Testis (tissue), 3 donors: ENCODE measurements around the gene FSIP1. TPM values are rescaled to one million over a fixed set of nuclear protein-coding genes. Genes with fewer than 3 reads are reported as not detected.

Experiments
- DNase-seq: peaks from one replicate; pipeline ENCODE4 v3.0.0-alpha.2; 2019
- H3K27ac ChIP-seq, 2 donors: fragments of 200-600 bp; sonication (generic); one replicate each; pipeline ENCODE4 v1.5.1; 2019
- H3K27me3 ChIP-seq: fragments of 200-600 bp; sonication (generic); one replicate; pipeline ENCODE4 v1.5.1; 2019
- H3K36me3 ChIP-seq: fragments of 200-600 bp; sonication (generic); one replicate; pipeline ENCODE4 v1.5.1; 2017; ENCODE audit warnings: low read depth; ENCODE audit errors: missing control alignments
- H3K4me1 ChIP-seq: fragments of 200-600 bp; sonication (generic); one replicate; pipeline ENCODE4 v1.5.1; 2019
- H3K4me3 ChIP-seq, 2 donors: fragments of 200-600 bp; sonication (generic); one replicate each; pipeline ENCODE4 v1.5.1; 2017 to 2019
- H3K9me3 ChIP-seq: fragments of 200-600 bp; sonication (generic); one replicate; pipeline ENCODE4 v1.5.1; 2017
- POLR2A ChIP-seq: fragments of 450-650 bp; IDR thresholded peaks from one replicate; pipeline ENCODE4 v1.6.1; 2017; ENCODE audit warnings: antibody characterized with exemption, mild to moderate bottlenecking, moderate library complexity
- whole genome bisulfite sequencing, 2 donors: methylation state at CpG; one replicate each; pipeline ENCODE4 v1.1.5; 2018; 5-methylcytosine and 5-hydroxymethylcytosine counted together
- intact Hi-C: fragments of 100-400 bp; cut with DNase I; formaldehyde crosslinking; loops from one replicate; pipeline ENCODE4 v1.15.1; 2023; ENCODE audit warnings: low total_unique reads
- polyA plus RNA-seq: library from polyadenylated mRNA; stranded (reverse); fragments of 350-450 nt; fragmentation: Illumina TruSeq; extraction: RNeasy Lipid Tissue Mini Kit (QIAGEN cat#74804); gene quantifications from one replicate; pipeline ENCODE4 v1.2.3, GENCODE V29; 2014; ENCODE audit warnings: low read depth, low replicate concordance; ENCODE audit not compliant: insufficient read depth
- total RNA-seq, 2 donors: library from RNA; depleted of rRNA; stranded (reverse); fragments of >200 nt; gene quantifications; one replicate each; pipeline ENCODE4 v1.2.3, GENCODE V29; 2016
- TF ChIP-seq, protein P1 (sequence below), 3 experiments: fragments of 450-650 bp in 2 of 3; fragments of 200-600 bp in 1 of 3; sonication (generic) in 1 of 3; IDR thresholded peaks; one replicate each; pipeline ENCODE4 v1.5.1; 2016 to 2019; ENCODE audit warnings: antibody characterized with exemption in 3 of 3, mild to moderate bottlenecking in 2 of 3, moderate library complexity in 1 of 3

Gene FSIP1
- total and polyA plus RNA-seq, 3 donors from 2014 or later = 5.8 to 11.2 (median 8.2) TPM

DNA sequence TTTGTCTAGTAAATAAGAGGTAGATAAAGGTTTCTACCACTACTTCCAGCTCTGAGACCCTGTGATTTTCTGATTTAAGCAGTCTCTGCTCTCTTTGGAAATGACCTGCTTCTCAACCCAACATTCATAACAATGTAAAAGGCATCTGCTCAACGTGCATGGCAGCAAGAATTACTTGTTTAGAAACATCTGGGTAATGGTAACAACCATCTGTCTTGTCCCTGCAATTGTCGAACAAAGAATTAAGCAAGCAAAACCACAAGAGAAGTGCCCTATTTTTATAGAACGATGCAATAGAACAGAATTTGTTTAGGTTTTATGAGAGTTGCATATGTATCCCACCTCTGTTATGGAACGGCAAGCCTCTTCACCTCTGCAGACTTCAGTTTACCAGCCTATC lies 7.1 kb upstream of the FSIP1 start:
- H3K4me1 ChIP-seq = no peaks in the 10 kb centered on the region
- H3K27ac ChIP-seq = no peak overlapping the region
- 73 to 76% methylated on average over 4 of the region's 4 CpGs for WGBS, 2 donors
- no peak overlapping the region for H3K4me3 ChIP-seq
- H3K27me3 ChIP-seq = no peaks in the 10 kb centered on the region
- TF ChIP-seq POLR2A = no peak
- TF ChIP-seq, protein P1, sequence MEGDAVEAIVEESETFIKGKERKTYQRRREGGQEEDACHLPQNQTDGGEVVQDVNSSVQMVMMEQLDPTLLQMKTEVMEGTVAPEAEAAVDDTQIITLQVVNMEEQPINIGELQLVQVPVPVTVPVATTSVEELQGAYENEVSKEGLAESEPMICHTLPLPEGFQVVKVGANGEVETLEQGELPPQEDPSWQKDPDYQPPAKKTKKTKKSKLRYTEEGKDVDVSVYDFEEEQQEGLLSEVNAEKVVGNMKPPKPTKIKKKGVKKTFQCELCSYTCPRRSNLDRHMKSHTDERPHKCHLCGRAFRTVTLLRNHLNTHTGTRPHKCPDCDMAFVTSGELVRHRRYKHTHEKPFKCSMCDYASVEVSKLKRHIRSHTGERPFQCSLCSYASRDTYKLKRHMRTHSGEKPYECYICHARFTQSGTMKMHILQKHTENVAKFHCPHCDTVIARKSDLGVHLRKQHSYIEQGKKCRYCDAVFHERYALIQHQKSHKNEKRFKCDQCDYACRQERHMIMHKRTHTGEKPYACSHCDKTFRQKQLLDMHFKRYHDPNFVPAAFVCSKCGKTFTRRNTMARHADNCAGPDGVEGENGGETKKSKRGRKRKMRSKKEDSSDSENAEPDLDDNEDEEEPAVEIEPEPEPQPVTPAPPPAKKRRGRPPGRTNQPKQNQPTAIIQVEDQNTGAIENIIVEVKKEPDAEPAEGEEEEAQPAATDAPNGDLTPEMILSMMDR (IDR thresholded peaks at IDR 0.05) = no peak
- H3K9me3 ChIP-seq = no peaks in the 10 kb centered on the region
- intact Hi-C loops = no loop called here
- no peak for DNase-seq
- no peaks in the 10 kb centered on the region for H3K36me3 ChIP-seq

DNA sequence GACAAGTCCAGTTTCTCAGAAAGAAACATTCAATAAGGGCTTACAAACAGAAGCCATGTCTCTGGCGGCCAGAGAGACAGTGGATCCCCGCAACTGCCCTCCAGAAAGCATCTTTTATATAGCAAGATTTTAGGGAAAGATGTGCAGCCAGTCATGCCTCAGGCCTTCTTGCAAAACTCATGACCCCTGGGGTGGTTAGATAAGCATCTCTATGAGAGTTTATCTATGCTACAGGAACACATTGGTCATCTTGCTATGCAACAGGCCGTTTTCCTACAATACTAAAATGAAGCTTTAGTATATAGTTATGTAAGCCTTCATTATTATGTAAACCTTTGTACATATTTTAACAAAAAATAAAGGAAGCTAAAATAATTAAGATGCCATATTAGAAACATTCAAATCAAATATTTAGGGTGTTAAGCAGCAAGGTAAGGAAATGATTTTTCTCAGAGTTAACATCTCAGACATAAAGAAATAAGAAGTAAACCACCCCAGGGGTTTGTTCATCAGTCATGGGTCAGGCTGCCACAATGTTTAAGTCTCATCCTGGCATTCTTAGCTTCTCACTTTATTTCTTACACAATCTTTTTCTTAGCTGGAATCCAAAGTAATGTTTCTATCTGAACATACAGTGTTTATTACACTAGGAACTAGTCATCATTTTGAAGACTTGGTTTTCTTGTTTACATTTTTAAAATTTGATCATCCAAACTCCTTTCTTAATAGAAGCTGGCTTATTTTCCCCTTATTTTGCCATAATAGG lies 6.3 kb upstream of the FSIP1 start:
- no peak for TF ChIP-seq POLR2A
- TF ChIP-seq, protein P1 (IDR thresholded peaks at IDR 0.05) = no peak
- 68 to 75% methylated on average over 3 of the region's 3 CpGs for WGBS, 2 donors
- intact Hi-C loops = no loop called here
- Histone ChIP-seq H3K36me3 (no peaks in the 10 kb centered on the region), H3K9me3 (no peaks in the 10 kb centered on the region), H3K27me3 (no peaks in the 10 kb centered on the region), H3K4me3 (no peak overlapping the region), H3K4me1 (no peaks in the 10 kb centered on the region), H3K27ac (no peak overlapping the region)
- no peak for DNase-seq

DNA sequence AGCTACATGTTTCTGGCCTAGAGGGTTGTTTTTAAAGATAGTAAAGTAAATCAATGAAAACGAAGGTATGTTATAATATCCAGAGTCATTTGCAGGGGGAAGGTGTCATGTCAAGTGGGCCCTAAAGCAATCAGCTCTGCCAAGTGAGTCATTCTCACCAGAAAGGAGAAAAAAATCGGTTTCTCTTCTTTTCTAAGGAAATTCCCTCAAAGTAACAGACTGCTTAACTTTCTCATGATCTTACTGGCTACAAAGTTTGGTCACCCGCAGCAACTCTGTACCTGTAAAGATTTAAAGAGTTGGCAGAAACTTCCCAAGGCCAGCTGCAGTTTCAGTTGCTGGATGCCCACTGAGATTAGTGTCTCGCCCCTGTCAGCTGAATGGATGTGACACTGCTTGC lies 5.5 kb upstream of the FSIP1 start:
- Histone ChIP-seq H3K4me3 (no peak overlapping the region), H3K4me1 (no peaks in the 10 kb centered on the region)
- no peak for TF ChIP-seq POLR2A
- TF ChIP-seq, protein P1 (IDR thresholded peaks at IDR 0.05) = no peak

DNA sequence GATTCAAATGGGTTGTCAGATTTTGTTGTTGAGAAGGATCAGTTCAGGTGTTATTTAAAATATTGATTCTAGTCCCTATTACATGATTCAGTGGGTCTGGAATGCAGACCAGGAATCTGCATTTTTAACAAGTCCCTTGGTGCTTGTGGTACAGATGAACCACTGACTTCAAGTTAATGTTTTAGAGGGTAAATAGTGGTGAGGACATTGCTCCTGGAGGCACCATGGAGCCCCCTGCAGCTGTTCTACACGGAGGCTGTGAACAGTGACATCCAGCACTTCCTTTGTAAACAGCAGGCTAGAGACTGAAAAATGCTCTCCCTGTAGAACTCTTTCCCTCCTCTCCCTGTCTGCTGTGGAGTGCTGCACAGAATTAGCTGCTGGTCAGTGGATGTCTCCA lies 4.8 kb upstream of the FSIP1 start:
- TF ChIP-seq POLR2A = no peak
- TF ChIP-seq, protein P1 (IDR thresholded peaks at IDR 0.05) = no peak
- no peaks in the 10 kb centered on the region for H3K36me3 ChIP-seq
- H3K4me3 ChIP-seq = no peak overlapping the region
- H3K27me3 ChIP-seq = no peaks in the 10 kb centered on the region
- H3K27ac ChIP-seq = no peak overlapping the region
- WGBS, 2 donors = 44 to 54% methylated on average over 1 of the region's 1 CpG
- no peaks in the 10 kb centered on the region for H3K4me1 ChIP-seq
- intact Hi-C loops = no loop called here
- H3K9me3 ChIP-seq = no peaks in the 10 kb centered on the region
- no peak for DNase-seq

More for the DNA sequence above, 5.5 kb upstream of the FSIP1 start:
- H3K27me3 ChIP-seq = no peaks in the 10 kb centered on the region
- intact Hi-C loops = no loop called here
- no peaks in the 10 kb centered on the region for H3K9me3 ChIP-seq
- no peak for DNase-seq
- no peak overlapping the region for H3K27ac ChIP-seq
- 58 to 72% methylated on average over 4 of the region's 4 CpGs for WGBS, 2 donors
- no peaks in the 10 kb centered on the region for H3K36me3 ChIP-seq
